ENCODE data around the gene THSD7A. TPM values are rescaled to one million over a fixed set of nuclear protein-coding genes. Genes with fewer than 3 reads are reported as not detected.

THSD7A gene
- total and polyA plus RNA-seq, 2 of the 13 experiments (the other 11 are each of a cell fraction or from before 2014, with no cell fraction given), result 0.01 to 0.07 TPM

- H3K9me3 ChIP-seq (ENCODE audit: low read length), result no peaks in the 10 kb centered on the region
- no peak for ATAC-seq
- H2AFZ ChIP-seq (ENCODE audit: low read length), result no peak overlapping the region
- no TSS peak for BruUV-seq (replicated peaks)
- H3K79me2 ChIP-seq (ENCODE audit: insufficient read depth, low read length), result no peaks in the 10 kb centered on the region
- DNase-seq (ENCODE audit: low spot score), result no peak
- H3K4me2 ChIP-seq (ENCODE audit: low read depth, low read length), result no peak overlapping the region
- POLR2A ChIA-PET, result no interaction called here
- no peak overlapping the region for H3K4me3 ChIP-seq (replicated peaks in 1 of 3; ENCODE audit: insufficient read depth in 1 of 3, low read depth in 2 of 3, low read length in 3 of 3)
- no peaks in the 10 kb centered on the region for H3K36me3 ChIP-seq (replicated peaks in 1 of 2; ENCODE audit: control insufficient read depth in 1 of 2, insufficient read depth in 2 of 2, low read length in 2 of 2)
- intact Hi-C loops (cut with micrococcal nuclease; ENCODE audit: unreplicated experiment) (no loop called here), in situ Hi-C loops (cut with HindIII; ENCODE audit: extremely low pct_ligation_motif_present, low pct_unique_long_range_greater_than_20kb) (no loop called here)
- H3K27ac ChIP-seq (ENCODE audit: extremely low read length, insufficient read depth, low read length), result no peak overlapping the region
- WGBS (ENCODE audit: low lambda C conversion rate), result 0% methylated on average over 1 of the region's 1 CpG
- H4K20me1 ChIP-seq (ENCODE audit: insufficient read depth, low read length), result no peaks in the 10 kb centered on the region
- CTCF ChIA-PET (ENCODE audit: low intra/inter-chr PET ratio, low total read pairs), result no interaction called here
- TF ChIP-seq REXO4 (CRISPR knock-in tag; IDR thresholded peaks at IDR 0.05; ENCODE audit: borderline replicate concordance) (no peak), ZNF124 (CRISPR knock-in tag; IDR thresholded peaks at IDR 0.05) (no peak), REL (CRISPR knock-in tag; conservative IDR thresholded peaks at IDR 0.05) (no peak), NFAT5 (CRISPR knock-in tag; IDR thresholded peaks at IDR 0.05) (no peak), ZKSCAN8 (CRISPR knock-in tag; IDR thresholded peaks at IDR 0.05; ENCODE audit: borderline replicate concordance) (no peak)
- H3K4me1 ChIP-seq (ENCODE audit: insufficient read depth, low read length), result no peaks in the 10 kb centered on the region
- H3K27me3 ChIP-seq (ENCODE audit: control insufficient read depth in 1 of 2, insufficient read depth in 2 of 2, low read length in 2 of 2), result no peaks in the 10 kb centered on the region
- H3K9ac ChIP-seq (ENCODE audit: insufficient read depth, low read depth, low read length), result no peak overlapping the region
- FAIRE-seq, result no peak
Measured at GRCh38 chr7:11742496-11742895, 89.5 kb downstream of the THSD7A start.
